Osteocyte (in vitro differentiated cells): ENCODE results near the gene TRIM24. TPM values are rescaled to one million over a fixed set of nuclear protein-coding genes. Genes with fewer than 3 reads are reported as not detected.
A peak's percentile ranks its signal among the peaks of the same experiment; 100 is the strongest.

Experiments
- DNase-seq: peaks from one replicate; pipeline ENCODE4 v3.0.0; 2021; ENCODE audit warnings: mixed read lengths; ENCODE audit not compliant: unreplicated experiment; ENCODE audit errors: extremely low spot score
- H3K27ac Mint-ChIP-seq: one replicate; pipeline ENCODE4 v1.8.0; 2021; ENCODE audit warnings: mild to moderate bottlenecking, mixed read lengths; ENCODE audit not compliant: unreplicated experiment
- H3K27me3 Mint-ChIP-seq: one replicate; pipeline ENCODE4 v1.8.0; 2021; ENCODE audit warnings: mixed read lengths; ENCODE audit not compliant: unreplicated experiment
- H3K36me3 Mint-ChIP-seq: one replicate; pipeline ENCODE4 v1.8.0; 2021; ENCODE audit warnings: mixed read lengths; ENCODE audit not compliant: unreplicated experiment
- H3K4me1 Mint-ChIP-seq: one replicate; pipeline ENCODE4 v1.8.0; 2021; ENCODE audit warnings: mixed read lengths; ENCODE audit not compliant: unreplicated experiment
- H3K4me3 Mint-ChIP-seq: one replicate; pipeline ENCODE4 v1.8.0; 2021; ENCODE audit warnings: mild to moderate bottlenecking, moderate library complexity, mixed read lengths; ENCODE audit not compliant: unreplicated experiment
- H3K9me3 Mint-ChIP-seq: one replicate; pipeline ENCODE4 v1.8.0; 2021; ENCODE audit warnings: mixed read lengths; ENCODE audit not compliant: unreplicated experiment
- CTCF ChIP-seq: fragments of 200-600 bp; sonication (generic); IDR thresholded peaks from 2 replicates; pipeline ENCODE4 v1.5.0; 2021; ENCODE audit warnings: antibody characterized with exemption, mild to moderate bottlenecking, moderate library complexity
- total RNA-seq: library from RNA; stranded (reverse); gene quantifications from 2 replicates; pipeline ENCODE4 v1.2.1, GENCODE V29; 2021

TRIM24 gene
- total RNA-seq, 1 donor from 2014 or later = 23.1 TPM

- Mint-ChIP-seq H3K4me1 (no peaks in the 10 kb centered on the region), H3K27me3 (no peaks in the 10 kb centered on the region), H3K4me3 (no peak overlapping the region), H3K27ac (no peak overlapping the region), H3K9me3 (peaks cover 6% of the 10 kb centered on the region), H3K36me3 (no peaks in the 10 kb centered on the region)
- no peak for TF ChIP-seq CTCF
- DNase-seq = no peak
These were observed 24.7 kb upstream of the TRIM24 start for GRCh38 chr7:138435231-138435919.

GRCh38 chr7:138436388-138436787, 23.7 kb upstream of the TRIM24 start:
- no peak for DNase-seq
- peaks cover 6% of the 10 kb centered on the region for H3K9me3 Mint-ChIP-seq
- H3K4me3 Mint-ChIP-seq = no peak overlapping the region
- H3K36me3 Mint-ChIP-seq = no peaks in the 10 kb centered on the region
- H3K27me3 Mint-ChIP-seq = no peaks in the 10 kb centered on the region
- no peak overlapping the region for H3K27ac Mint-ChIP-seq
- no peak for TF ChIP-seq CTCF
- no peaks in the 10 kb centered on the region for H3K4me1 Mint-ChIP-seq

- H3K4me1 Mint-ChIP-seq = no peaks in the 10 kb centered on the region
- no peak for TF ChIP-seq CTCF
- H3K27ac Mint-ChIP-seq = no peak overlapping the region
- no peak for DNase-seq
- H3K9me3 Mint-ChIP-seq = no peaks in the 10 kb centered on the region
- H3K27me3 Mint-ChIP-seq = peaks cover 5% of the 10 kb centered on the region
- no peaks in the 10 kb centered on the region for H3K36me3 Mint-ChIP-seq
- no peak overlapping the region for H3K4me3 Mint-ChIP-seq
These were observed 19.6 kb upstream of the TRIM24 start for GRCh38 chr7:138440460-138440859.

- no peaks in the 10 kb centered on the region for H3K36me3 Mint-ChIP-seq
- no peaks in the 10 kb centered on the region for H3K4me1 Mint-ChIP-seq
- DNase-seq = no peak
- no peaks in the 10 kb centered on the region for H3K9me3 Mint-ChIP-seq
- TF ChIP-seq CTCF = no peak
- no peak overlapping the region for H3K27ac Mint-ChIP-seq
- peaks cover 5% of the 10 kb centered on the region for H3K27me3 Mint-ChIP-seq
- H3K4me3 Mint-ChIP-seq = no peak overlapping the region
These were observed 17.2 kb upstream of the TRIM24 start for GRCh38 chr7:138442822-138443221.

- H3K36me3 Mint-ChIP-seq = no peaks in the 10 kb centered on the region
- H3K27me3 Mint-ChIP-seq = no peaks in the 10 kb centered on the region
- no peak overlapping the region for H3K27ac Mint-ChIP-seq
- no peak for DNase-seq
- H3K4me3 Mint-ChIP-seq = no peak overlapping the region
- H3K9me3 Mint-ChIP-seq = no peaks in the 10 kb centered on the region
- H3K4me1 Mint-ChIP-seq = no peaks in the 10 kb centered on the region
- TF ChIP-seq CTCF = peak; percentile 32
These were observed 10.5 kb upstream of the TRIM24 start for GRCh38 chr7:138449580-138449979.
